HEK293 (cell line): Measurements from ENCODE around the gene ARHGAP27.
"Not testable (repeated sequence)": the region's sequence is repeated elsewhere in the genome, so short reads cannot be mapped to it uniquely, and the experiment has no call there.

Experiments used
- CTCF ChIA-PET: fragments of 350-600 bp; formaldehyde crosslinking; extraction: SDS; loops from one replicate; lab custom pipeline; 2021; ENCODE audit warnings: antibody characterized with exemption; lab: Yijun Ruan, JAX
- POLR2A ChIA-PET: fragments of 300-600 bp; formaldehyde crosslinking; extraction: SDS; loops from one replicate; lab custom pipeline; 2020; ENCODE audit warnings: antibody characterized with exemption, inconsistent platforms; lab: Yijun Ruan, JAX
- H3K27ac ChIP-seq: fragments of 200-500 bp; sonication (Bioruptor generic); 2 replicates; pipeline ENCODE4 v1.5.1; 2014; ENCODE audit warnings: low read depth, low read length, control low read depth, inconsistent platforms; ENCODE audit errors: extremely low read depth
- H3K36me3 ChIP-seq, 2 experiments: fragments of 200-500 bp in 1 of 2; sonication (Bioruptor generic) in 1 of 2; 1 replicate in 1 of 2; 2 replicates in 1 of 2; pipeline ENCODE4 v1.5.1; 2014 to 2017; ENCODE audit warnings: inconsistent platforms in 2 of 2, low read length in 2 of 2; ENCODE audit not compliant: control insufficient read depth in 2 of 2, insufficient read depth in 1 of 2
- H3K4me1 ChIP-seq: fragments of 200-500 bp; sonication (Bioruptor generic); 2 replicates; pipeline ENCODE4 v1.5.1; 2014; ENCODE audit warnings: mild to moderate bottlenecking, low read length, inconsistent platforms; ENCODE audit not compliant: control insufficient read depth, insufficient read depth
- H3K4me3 ChIP-seq: 2 replicates; pipeline ENCODE4 v1.5.1; 2011; ENCODE audit warnings: low read depth, mild to moderate bottlenecking, control low read depth, low read length, moderate library complexity
- H3K9me3 ChIP-seq: fragments of 200-500 bp; sonication (Bioruptor generic); 2 replicates; pipeline ENCODE4 v1.5.1; 2014; ENCODE audit warnings: low read depth, low read length, inconsistent platforms; ENCODE audit not compliant: control insufficient read depth, insufficient read depth
- KLF1 ChIP-seq: fragments of 450-650 bp; formaldehyde crosslinking; IDR thresholded peaks from 2 replicates; pipeline ENCODE4 v1.5.1; 2016; ENCODE audit warnings: missing biosample characterization, missing genetic modification characterization
- YY1 ChIP-seq: fragments of 450-650 bp; formaldehyde crosslinking; IDR thresholded peaks from 2 replicates; pipeline ENCODE4 v1.5.1; 2018; ENCODE audit warnings: missing biosample characterization, missing genetic modification characterization
- ZBTB48 ChIP-seq: fragments of 450-650 bp; formaldehyde crosslinking; IDR thresholded peaks from 2 replicates; pipeline ENCODE4 v1.5.1; 2016; ENCODE audit warnings: missing biosample characterization, missing genetic modification characterization
- ZBTB7A ChIP-seq: fragments of 450-650 bp; formaldehyde crosslinking; IDR thresholded peaks from 2 replicates; pipeline ENCODE4 v1.5.1; 2016; ENCODE audit warnings: low read depth, missing biosample characterization, missing genetic modification characterization
- ZIC2 ChIP-seq: fragments of 450-650 bp; formaldehyde crosslinking; IDR thresholded peaks from 2 replicates; pipeline ENCODE4 v1.5.1; 2016; ENCODE audit warnings: missing biosample characterization, missing genetic modification characterization
- ZNF121 ChIP-seq: fragments of 450-650 bp; formaldehyde crosslinking; IDR thresholded peaks from 2 replicates; pipeline ENCODE4 v1.5.1; 2016; ENCODE audit warnings: missing biosample characterization, missing genetic modification characterization
- ZNF292 ChIP-seq: fragments of 450-650 bp; formaldehyde crosslinking; IDR thresholded peaks from 2 replicates; pipeline ENCODE4 v1.5.1; 2016; ENCODE audit warnings: low read depth, missing biosample characterization, missing genetic modification characterization, borderline replicate concordance
- ZNF302 ChIP-seq: fragments of 450-650 bp; formaldehyde crosslinking; IDR thresholded peaks from 2 replicates; pipeline ENCODE4 v1.5.1; 2016; ENCODE audit warnings: missing biosample characterization, missing genetic modification characterization, low read depth
- ZNF394 ChIP-seq: fragments of 450-650 bp; formaldehyde crosslinking; IDR thresholded peaks from 2 replicates; pipeline ENCODE4 v1.5.1; 2016; ENCODE audit warnings: missing biosample characterization, missing genetic modification characterization, mild to moderate bottlenecking, moderate library complexity, borderline replicate concordance
- ZNF558 ChIP-seq: fragments of 450-650 bp; formaldehyde crosslinking; IDR thresholded peaks from 2 replicates; pipeline ENCODE4 v1.5.1; 2016; ENCODE audit warnings: missing biosample characterization, missing genetic modification characterization
- TF ChIP-seq, protein P1 (sequence below): fragments of 450-650 bp; formaldehyde crosslinking; IDR thresholded peaks from 2 replicates; pipeline ENCODE4 v1.5.1; 2017; ENCODE audit warnings: missing biosample characterization, missing genetic modification characterization

The ARHGAP27 gene

GRCh38 chr17:45345554-45346215 is 87.0 kb downstream of the ARHGAP27 start (continued):
- TF ChIP-seq YY1: no peak
- TF ChIP-seq KLF1: no peak
- TF ChIP-seq ZNF302 (tag by site-specific recombination): no peak
- no peak for TF ChIP-seq ZNF292 (tag by site-specific recombination)
- peak; percentile 46; the same call in 1 of the 2 replicates for TF ChIP-seq ZNF394
- TF ChIP-seq ZNF558 (tag by site-specific recombination): no peak
- peak; percentile 93 for TF ChIP-seq ZIC2 (tag by site-specific recombination)

GRCh38 chr17:45345246-45345553 is 87.5 kb downstream of the ARHGAP27 start:
- H3K27ac ChIP-seq: peak overlapping the region; percentile 65

GRCh38 chr17:45343967-45344664 is 88.6 kb downstream of the ARHGAP27 start:
- peaks cover 26% of the 10 kb centered on the region for H3K4me1 ChIP-seq
- POLR2A ChIA-PET: interaction anchor here (0.6 to 4.8 kb wide), 5 partner anchors 15 to 74 kb away, joined by 3 to 16 read pairs (median 4); partner anchors contain the start of gene MAP3K14
- H3K36me3 ChIP-seq: not testable (repeated sequence)
- peak; percentile 97 for TF ChIP-seq ZNF121 (tag by site-specific recombination)
- TF ChIP-seq, all 188 proteins: peak for 1; not testable (repeated sequence) for 187
- H3K9me3 ChIP-seq, H3K27ac ChIP-seq, H3K4me3 ChIP-seq: not testable (repeated sequence)
- CTCF ChIA-PET: interaction anchor here (0.6 to 1.6 kb wide), 2 partner anchors 51 to 67 kb away, joined by 3 to 6 read pairs; no protein-coding TSS in a partner anchor

More at GRCh38 chr17:45345246-45345553, 87.5 kb downstream of the ARHGAP27 start:
- Histone ChIP-seq H3K4me3 (no peak overlapping the region), H3K4me1 (peaks cover 26% of the 10 kb centered on the region), H3K36me3 (no peaks in the 10 kb centered on the region), H3K9me3 (no peaks in the 10 kb centered on the region)
- TF ChIP-seq ZBTB48 (peak; percentile 85), ZBTB7A (tag by site-specific recombination) (no peak)
- TF ChIP-seq, protein P1, sequence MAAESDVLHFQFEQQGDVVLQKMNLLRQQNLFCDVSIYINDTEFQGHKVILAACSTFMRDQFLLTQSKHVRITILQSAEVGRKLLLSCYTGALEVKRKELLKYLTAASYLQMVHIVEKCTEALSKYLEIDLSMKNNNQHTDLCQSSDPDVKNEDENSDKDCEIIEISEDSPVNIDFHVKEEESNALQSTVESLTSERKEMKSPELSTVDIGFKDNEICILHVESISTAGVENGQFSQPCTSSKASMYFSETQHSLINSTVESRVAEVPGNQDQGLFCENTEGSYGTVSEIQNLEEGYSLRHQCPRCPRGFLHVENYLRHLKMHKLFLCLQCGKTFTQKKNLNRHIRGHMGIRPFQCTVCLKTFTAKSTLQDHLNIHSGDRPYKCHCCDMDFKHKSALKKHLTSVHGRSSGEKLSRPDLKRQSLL: 0 out of 2 replicates have a peak, but pooled peaks have one; percentile 7
- CTCF ChIA-PET: interaction anchor here (0.6 to 2.3 kb wide), 6 partner anchors 10 to 210 kb away, joined by 3 to 10 read pairs (median 6); partner anchors contain the start of genes ACBD4 and MAP3K14
- POLR2A ChIA-PET: interaction anchor here (0.6 to 1.9 kb wide), 8 partner anchors 9 to 68 kb away, joined by 3 to 20 read pairs (median 4); partner anchors contain the start of gene MAP3K14
